Adrenal gland (tissue), 5 donors: ENCODE measurements around the gene PDIA4.

ENCODE experiments used
- POLR2A ChIP-seq, 2 donors: fragments of 450-650 bp; IDR thresholded peaks; one replicate each; pipeline ENCODE4 v1.6.1; 2017; ENCODE audit warnings: antibody characterized with exemption in 2 of 2, mild to moderate bottlenecking in 2 of 2, moderate library complexity in 1 of 2
- TF ChIP-seq, protein P1 (sequence below), 6 experiments: fragments of 450-650 bp in 4 of 6; fragments of 200-600 bp in 2 of 6; sonication (generic) in 1 of 6; IDR thresholded peaks; 1 replicate in 5 of 6; 2 replicates in 1 of 6; pipeline versions ENCODE4 v1.5.1 to v1.8.0; 2016 to 2021; ENCODE audit warnings: antibody characterized with exemption in 6 of 6, mild to moderate bottlenecking in 2 of 6, moderate library complexity in 1 of 6
- donor health status: DM: no; HTN: no; CAD: no.

DNA sequence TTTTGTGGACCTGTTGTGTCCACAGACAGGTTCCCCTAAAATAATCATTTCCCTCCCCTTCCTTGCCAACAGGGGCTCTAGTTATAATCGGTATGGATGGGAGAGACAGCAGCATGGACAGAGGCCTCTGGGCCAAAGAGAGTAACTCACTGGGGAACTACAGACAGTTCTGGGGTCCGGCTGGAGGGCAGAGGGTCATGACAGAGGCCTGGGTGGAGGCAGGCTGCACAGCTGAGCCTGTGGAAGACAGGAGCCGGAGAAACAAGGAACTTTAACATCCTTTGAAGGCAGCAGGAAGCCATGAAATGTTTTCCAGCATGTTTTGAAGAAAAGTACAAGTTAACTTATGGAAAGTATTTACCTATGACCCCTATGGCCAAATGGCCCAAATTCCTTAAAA is 68.6 kb downstream of the PDIA4 start:
- TF ChIP-seq POLR2A (IDR thresholded peaks at IDR 0.05), result no peak
- TF ChIP-seq, protein P1, sequence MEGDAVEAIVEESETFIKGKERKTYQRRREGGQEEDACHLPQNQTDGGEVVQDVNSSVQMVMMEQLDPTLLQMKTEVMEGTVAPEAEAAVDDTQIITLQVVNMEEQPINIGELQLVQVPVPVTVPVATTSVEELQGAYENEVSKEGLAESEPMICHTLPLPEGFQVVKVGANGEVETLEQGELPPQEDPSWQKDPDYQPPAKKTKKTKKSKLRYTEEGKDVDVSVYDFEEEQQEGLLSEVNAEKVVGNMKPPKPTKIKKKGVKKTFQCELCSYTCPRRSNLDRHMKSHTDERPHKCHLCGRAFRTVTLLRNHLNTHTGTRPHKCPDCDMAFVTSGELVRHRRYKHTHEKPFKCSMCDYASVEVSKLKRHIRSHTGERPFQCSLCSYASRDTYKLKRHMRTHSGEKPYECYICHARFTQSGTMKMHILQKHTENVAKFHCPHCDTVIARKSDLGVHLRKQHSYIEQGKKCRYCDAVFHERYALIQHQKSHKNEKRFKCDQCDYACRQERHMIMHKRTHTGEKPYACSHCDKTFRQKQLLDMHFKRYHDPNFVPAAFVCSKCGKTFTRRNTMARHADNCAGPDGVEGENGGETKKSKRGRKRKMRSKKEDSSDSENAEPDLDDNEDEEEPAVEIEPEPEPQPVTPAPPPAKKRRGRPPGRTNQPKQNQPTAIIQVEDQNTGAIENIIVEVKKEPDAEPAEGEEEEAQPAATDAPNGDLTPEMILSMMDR (IDR thresholded peaks at IDR 0.05), result no peak
